GM21447 (cell line): ENCODE measurements around the gene RABEP2.
"Not testable (repeated sequence)": the region's sequence is repeated elsewhere in the genome, so short reads cannot be mapped to it uniquely, and the experiment has no call there.

Source experiments
- ATAC-seq: cut with Tn5 transposase; IDR thresholded peaks from one replicate; pipeline ENCODE4 v1.9.1; 2021; ENCODE audit not compliant: unreplicated experiment

RABEP2 gene

GRCh38 chr16:28904828-28905227, 20.2 kb downstream of the RABEP2 start:
- no peak for ATAC-seq

GRCh38 chr16:28904363-28904762, 20.7 kb downstream of the RABEP2 start:
- no peak for ATAC-seq

- ATAC-seq, result no peak
These were observed 21.5 kb downstream of the RABEP2 start for GRCh38 chr16:28903344-28904042.

GRCh38 chr16:28902909-28903308, 22.1 kb downstream of the RABEP2 start:
- ATAC-seq, result no peak

- no peak for ATAC-seq
These were observed 23.2 kb downstream of the RABEP2 start for GRCh38 chr16:28901862-28902261.

- no peak for ATAC-seq
These were observed 24.4 kb downstream of the RABEP2 start for GRCh38 chr16:28900601-28901000.

- no peak for ATAC-seq
These were observed 25.0 kb downstream of the RABEP2 start for GRCh38 chr16:28899882-28900590.

GRCh38 chr16:28898942-28899341, 26.1 kb downstream of the RABEP2 start:
- no peak for ATAC-seq

GRCh38 chr16:28898266-28898665, 26.8 kb downstream of the RABEP2 start:
- no peak for ATAC-seq

- ATAC-seq, result no peak
These were observed 27.2 kb downstream of the RABEP2 start for GRCh38 chr16:28897826-28898225.

GRCh38 chr16:28895609-28896008, 29.4 kb downstream of the RABEP2 start:
- no peak for ATAC-seq

- no peak for ATAC-seq
These were observed 31.7 kb downstream of the RABEP2 start for GRCh38 chr16:28893291-28893690.

GRCh38 chr16:28891964-28892890, 32.8 kb downstream of the RABEP2 start:
- ATAC-seq, result no peak

- ATAC-seq, result not testable (repeated sequence)
These were observed 34.7 kb downstream of the RABEP2 start for GRCh38 chr16:28890355-28890754.

GRCh38 chr16:28886945-28887344, 38.1 kb downstream of the RABEP2 start:
- ATAC-seq, result no peak

- no peak for ATAC-seq
These were observed 41.0 kb downstream of the RABEP2 start for GRCh38 chr16:28884045-28884444.

- no peak for ATAC-seq
These were observed 41.6 kb downstream of the RABEP2 start for GRCh38 chr16:28883221-28883996.

GRCh38 chr16:28882551-28883160, 42.4 kb downstream of the RABEP2 start:
- ATAC-seq, result no peak

- ATAC-seq, result not testable (repeated sequence)
These were observed 43.5 kb downstream of the RABEP2 start for GRCh38 chr16:28881565-28881964.

GRCh38 chr16:28880955-28881354, 44.1 kb downstream of the RABEP2 start:
- ATAC-seq, result no peak
